Calu3 (cell line): ENCODE results near the gene GAL3ST3. TPM values are rescaled to one million over a fixed set of nuclear protein-coding genes. Genes with fewer than 3 reads are reported as not detected.

Experiments used
- BruUV-seq: library from RNA; stranded (reverse); fragments of 400-500 nt; replicated peaks from 2 replicates; lab custom pipeline; 2021; lab: Mats Ljungman, UMichigan
- CTCF ChIA-PET: fragments of 300-600 bp; sonication (Branson Sonifier 250); formaldehyde crosslinking; loops from one replicate; lab custom pipeline; 2022; ENCODE audit warnings: antibody characterized with exemption; lab: Charles Lee
- DNase-seq: peaks from one replicate; pipeline ENCODE4 v3.0.0; 2022
- H3K27ac Mint-ChIP-seq: one replicate; pipeline ENCODE4 v1.8.0; 2022; ENCODE audit warnings: mixed read lengths; ENCODE audit not compliant: unreplicated experiment
- H3K27me3 Mint-ChIP-seq: one replicate; pipeline ENCODE4 v1.8.0; 2022; ENCODE audit warnings: mixed read lengths; ENCODE audit not compliant: unreplicated experiment
- H3K36me3 Mint-ChIP-seq: one replicate; pipeline ENCODE4 v1.8.0; 2022; ENCODE audit warnings: mild to moderate bottlenecking, moderate library complexity, mixed read lengths; ENCODE audit not compliant: insufficient read depth, unreplicated experiment
- H3K4me1 Mint-ChIP-seq: one replicate; pipeline ENCODE4 v1.8.0; 2022; ENCODE audit warnings: mild to moderate bottlenecking, low read depth, mixed read lengths; ENCODE audit not compliant: unreplicated experiment
- H3K4me3 Mint-ChIP-seq: one replicate; pipeline ENCODE4 v1.8.0; 2022; ENCODE audit warnings: mild to moderate bottlenecking, low read depth, moderate library complexity, mixed read lengths; ENCODE audit not compliant: unreplicated experiment
- H3K9me3 Mint-ChIP-seq: one replicate; pipeline ENCODE4 v1.8.0; 2022; ENCODE audit warnings: low read depth, mixed read lengths; ENCODE audit not compliant: unreplicated experiment
- intact Hi-C: fragments of 100-400 bp; cut with micrococcal nuclease; formaldehyde crosslinking; loops from one replicate; pipeline ENCODE4 v1.10.0; 2022; ENCODE audit not compliant: unreplicated experiment
- total RNA-seq: library from RNA; stranded (reverse); gene quantifications from 2 replicates; pipeline ENCODE4 v1.2.3, GENCODE V29; 2022
- TF ChIP-seq, protein P1 (sequence below): fragments of 200-600 bp; IDR thresholded peaks from one replicate; pipeline ENCODE4 v1.8.0; 2022; ENCODE audit warnings: antibody characterized with exemption; ENCODE audit not compliant: unreplicated experiment

GAL3ST3 gene
- total RNA-seq, 1 experiment from 2014 or later = not detected

DNA sequence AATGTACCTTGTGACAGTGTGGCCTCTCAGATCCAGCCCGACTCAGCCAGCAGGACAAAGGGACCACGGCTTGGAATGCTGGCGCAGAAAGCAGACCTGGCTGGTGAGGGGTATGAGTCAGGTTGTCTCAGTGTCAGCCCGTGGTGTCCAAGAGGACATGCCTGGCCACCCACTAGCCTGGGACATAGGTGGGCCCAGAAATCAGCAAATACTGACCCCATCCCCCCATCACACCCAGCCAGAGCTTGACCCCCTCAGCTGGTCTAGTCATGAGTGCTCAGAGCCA lies 42.1 kb downstream of the GAL3ST3 start:
- no peaks in the 10 kb centered on the region for H3K9me3 Mint-ChIP-seq
- intact Hi-C loops = no loop called here
- H3K4me3 Mint-ChIP-seq = no peak overlapping the region
- H3K4me1 Mint-ChIP-seq = peaks cover 7% of the 10 kb centered on the region
- CTCF ChIA-PET = no interaction called here
- H3K27ac Mint-ChIP-seq = no peak overlapping the region
- H3K36me3 Mint-ChIP-seq = peaks cover 46% of the 10 kb centered on the region
- no peaks in the 10 kb centered on the region for H3K27me3 Mint-ChIP-seq
- TF ChIP-seq, protein P1, sequence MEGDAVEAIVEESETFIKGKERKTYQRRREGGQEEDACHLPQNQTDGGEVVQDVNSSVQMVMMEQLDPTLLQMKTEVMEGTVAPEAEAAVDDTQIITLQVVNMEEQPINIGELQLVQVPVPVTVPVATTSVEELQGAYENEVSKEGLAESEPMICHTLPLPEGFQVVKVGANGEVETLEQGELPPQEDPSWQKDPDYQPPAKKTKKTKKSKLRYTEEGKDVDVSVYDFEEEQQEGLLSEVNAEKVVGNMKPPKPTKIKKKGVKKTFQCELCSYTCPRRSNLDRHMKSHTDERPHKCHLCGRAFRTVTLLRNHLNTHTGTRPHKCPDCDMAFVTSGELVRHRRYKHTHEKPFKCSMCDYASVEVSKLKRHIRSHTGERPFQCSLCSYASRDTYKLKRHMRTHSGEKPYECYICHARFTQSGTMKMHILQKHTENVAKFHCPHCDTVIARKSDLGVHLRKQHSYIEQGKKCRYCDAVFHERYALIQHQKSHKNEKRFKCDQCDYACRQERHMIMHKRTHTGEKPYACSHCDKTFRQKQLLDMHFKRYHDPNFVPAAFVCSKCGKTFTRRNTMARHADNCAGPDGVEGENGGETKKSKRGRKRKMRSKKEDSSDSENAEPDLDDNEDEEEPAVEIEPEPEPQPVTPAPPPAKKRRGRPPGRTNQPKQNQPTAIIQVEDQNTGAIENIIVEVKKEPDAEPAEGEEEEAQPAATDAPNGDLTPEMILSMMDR = no peak
- BruUV-seq = no TSS peak
- no peak for DNase-seq

DNA sequence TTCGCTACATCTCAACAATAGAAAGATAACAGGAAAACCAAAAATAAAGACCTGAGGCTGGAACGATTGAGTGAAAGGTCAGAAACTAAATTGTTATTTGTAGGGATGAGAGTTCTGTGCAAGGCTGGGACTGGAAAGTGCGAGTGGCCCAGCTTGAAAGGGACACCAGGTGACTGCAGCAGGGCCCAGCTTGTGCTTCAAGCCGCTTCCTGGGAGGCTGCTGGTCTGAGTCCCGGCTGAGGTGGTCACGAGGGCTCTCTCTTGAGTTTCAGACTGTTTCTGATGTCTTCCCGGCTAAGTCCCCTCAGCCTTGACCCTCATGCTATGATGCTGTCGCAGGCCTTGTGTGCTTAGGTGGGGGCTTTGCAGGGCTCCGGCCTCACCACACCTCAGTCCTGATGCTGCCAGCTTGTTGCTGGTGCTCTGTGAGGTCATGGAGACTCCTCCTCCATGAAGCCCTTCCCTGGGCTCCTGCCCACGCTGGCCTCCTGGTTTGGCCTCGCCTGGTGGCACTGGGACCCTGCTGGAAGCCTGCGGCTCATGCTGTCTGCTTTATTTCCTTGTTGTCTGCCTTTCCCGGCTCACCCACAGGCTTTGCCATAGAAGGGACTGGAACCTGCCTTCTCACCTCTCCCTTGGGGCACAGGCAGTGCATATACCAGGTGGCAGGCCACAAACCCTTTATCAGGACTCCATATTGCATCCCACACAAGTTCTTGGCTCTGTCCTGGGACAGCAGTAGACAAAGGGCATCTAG lies 42.6 kb downstream of the GAL3ST3 start:
- Mint-ChIP-seq H3K4me3 (no peak overlapping the region), H3K4me1 (peaks cover 7% of the 10 kb centered on the region), H3K9me3 (no peaks in the 10 kb centered on the region), H3K27me3 (no peaks in the 10 kb centered on the region), H3K36me3 (peaks cover 46% of the 10 kb centered on the region), H3K27ac (no peak overlapping the region)
- TF ChIP-seq, protein P1 = no peak
- CTCF ChIA-PET = no interaction called here
- intact Hi-C loops = no loop called here
- BruUV-seq = no TSS peak
- no peak for DNase-seq

DNA sequence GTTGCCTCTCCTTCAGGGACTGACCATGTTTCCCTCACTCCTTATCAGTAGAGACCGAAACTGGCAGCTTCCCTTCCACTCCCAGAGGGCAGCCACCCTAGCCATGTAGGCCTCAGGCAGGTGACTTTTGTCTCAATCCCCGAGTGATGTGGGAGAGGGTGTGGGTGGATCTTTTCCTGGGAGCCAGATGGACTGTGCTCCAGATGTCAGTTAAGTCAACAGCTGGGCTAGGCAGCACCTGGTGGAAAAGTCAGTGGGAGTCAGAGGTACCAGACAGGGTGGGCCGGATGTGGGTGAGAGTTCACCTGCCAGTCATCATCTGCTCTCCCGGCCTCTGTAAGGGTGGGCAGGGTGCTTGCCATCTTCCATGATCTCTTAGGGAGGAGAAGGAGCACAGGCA lies 44.8 kb downstream of the GAL3ST3 start:
- TF ChIP-seq, protein P1 = no peak
- CTCF ChIA-PET = no interaction called here
- Mint-ChIP-seq H3K9me3 (no peaks in the 10 kb centered on the region), H3K4me3 (no peak overlapping the region), H3K27ac (no peak overlapping the region), H3K4me1 (peaks cover 14% of the 10 kb centered on the region), H3K27me3 (no peaks in the 10 kb centered on the region), H3K36me3 (peaks cover 60% of the 10 kb centered on the region)
- no TSS peak for BruUV-seq
- DNase-seq = no peak
- intact Hi-C loops = no loop called here

DNA sequence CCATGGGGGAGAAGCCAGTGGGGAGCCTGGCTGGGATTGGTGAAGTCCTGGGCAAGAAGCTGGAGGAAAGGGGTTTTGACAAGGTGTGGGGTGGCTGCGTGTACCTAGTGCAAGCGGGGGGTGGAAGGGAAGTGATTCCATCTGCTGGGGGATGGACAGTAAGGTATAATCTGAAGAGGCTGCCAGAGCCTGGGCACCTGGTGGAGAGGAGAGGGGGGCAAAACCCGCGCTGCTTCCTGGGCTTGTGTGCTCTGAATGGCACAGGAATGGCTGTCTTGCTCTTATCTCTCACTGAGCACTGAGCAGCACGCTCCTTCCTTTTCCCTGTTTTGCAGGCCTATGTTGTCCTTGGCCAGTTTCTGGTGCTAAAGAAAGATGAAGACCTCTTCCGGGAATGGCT lies 45.7 kb downstream of the GAL3ST3 start:
- Mint-ChIP-seq H3K36me3 (peaks cover 63% of the 10 kb centered on the region), H3K27me3 (no peaks in the 10 kb centered on the region), H3K9me3 (no peaks in the 10 kb centered on the region), H3K4me1 (peaks cover 14% of the 10 kb centered on the region), H3K27ac (peak overlapping the region; percentile 90), H3K4me3 (peak overlapping the region; percentile 92)
- no peak for DNase-seq
- no TSS peak for BruUV-seq
- CTCF ChIA-PET = interaction anchor here (0.6 to 1.5 kb wide), 4 partner anchors 18 to 115 kb away, joined by 4 to 12 read pairs (median 4); partner anchors contain the start of genes CCDC85B and FIBP
- intact Hi-C loops = no loop called here
- TF ChIP-seq, protein P1 = no peak
